ENCODE data around the gene SH3GLB1. TPM values are rescaled to one million over a fixed set of nuclear protein-coding genes. Genes with fewer than 3 reads are reported as not detected.

SH3GLB1 gene
- total RNA-seq, 2 experiments from 2014 or later: 46.1 to 47.3 TPM

DNA sequence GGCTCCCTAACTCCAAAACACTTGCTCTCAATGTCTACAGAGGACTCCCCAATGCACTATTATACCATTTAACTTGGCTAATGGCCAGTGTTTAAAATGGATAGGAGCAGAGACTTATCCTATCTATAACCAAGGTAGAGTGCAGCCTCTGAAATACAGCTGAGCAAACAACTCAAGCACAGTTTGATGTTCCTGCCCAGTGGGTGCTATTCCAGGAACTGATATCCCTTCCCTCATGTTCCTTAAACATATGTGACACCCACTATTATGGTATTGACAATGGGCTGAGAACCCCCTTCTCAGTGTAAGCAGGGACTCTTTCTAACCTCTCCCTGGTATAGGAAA, 51.7 kb downstream of the SH3GLB1 start:
- ChIA-PET CTCF (no interaction called here), POLR2A (no interaction called here)
- Mint-ChIP-seq H3K36me3 (ENCODE audit: low read depth) (no peaks in the 10 kb centered on the region), H3K27me3 (peaks cover 6% of the 10 kb centered on the region), H3K4me1 (ENCODE audit: low read depth) (no peaks in the 10 kb centered on the region), H3K27ac (no peak overlapping the region), H3K4me3 (no peak overlapping the region), H3K9me3 (peaks cover 5% of the 10 kb centered on the region)
- ATAC-seq (no peak), DNase-seq (no peak)
- intact Hi-C loops (cut with micrococcal nuclease): no loop called here
- TF ChIP-seq, protein P1, sequence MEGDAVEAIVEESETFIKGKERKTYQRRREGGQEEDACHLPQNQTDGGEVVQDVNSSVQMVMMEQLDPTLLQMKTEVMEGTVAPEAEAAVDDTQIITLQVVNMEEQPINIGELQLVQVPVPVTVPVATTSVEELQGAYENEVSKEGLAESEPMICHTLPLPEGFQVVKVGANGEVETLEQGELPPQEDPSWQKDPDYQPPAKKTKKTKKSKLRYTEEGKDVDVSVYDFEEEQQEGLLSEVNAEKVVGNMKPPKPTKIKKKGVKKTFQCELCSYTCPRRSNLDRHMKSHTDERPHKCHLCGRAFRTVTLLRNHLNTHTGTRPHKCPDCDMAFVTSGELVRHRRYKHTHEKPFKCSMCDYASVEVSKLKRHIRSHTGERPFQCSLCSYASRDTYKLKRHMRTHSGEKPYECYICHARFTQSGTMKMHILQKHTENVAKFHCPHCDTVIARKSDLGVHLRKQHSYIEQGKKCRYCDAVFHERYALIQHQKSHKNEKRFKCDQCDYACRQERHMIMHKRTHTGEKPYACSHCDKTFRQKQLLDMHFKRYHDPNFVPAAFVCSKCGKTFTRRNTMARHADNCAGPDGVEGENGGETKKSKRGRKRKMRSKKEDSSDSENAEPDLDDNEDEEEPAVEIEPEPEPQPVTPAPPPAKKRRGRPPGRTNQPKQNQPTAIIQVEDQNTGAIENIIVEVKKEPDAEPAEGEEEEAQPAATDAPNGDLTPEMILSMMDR (IDR thresholded peaks at IDR 0.05): no peak

DNA sequence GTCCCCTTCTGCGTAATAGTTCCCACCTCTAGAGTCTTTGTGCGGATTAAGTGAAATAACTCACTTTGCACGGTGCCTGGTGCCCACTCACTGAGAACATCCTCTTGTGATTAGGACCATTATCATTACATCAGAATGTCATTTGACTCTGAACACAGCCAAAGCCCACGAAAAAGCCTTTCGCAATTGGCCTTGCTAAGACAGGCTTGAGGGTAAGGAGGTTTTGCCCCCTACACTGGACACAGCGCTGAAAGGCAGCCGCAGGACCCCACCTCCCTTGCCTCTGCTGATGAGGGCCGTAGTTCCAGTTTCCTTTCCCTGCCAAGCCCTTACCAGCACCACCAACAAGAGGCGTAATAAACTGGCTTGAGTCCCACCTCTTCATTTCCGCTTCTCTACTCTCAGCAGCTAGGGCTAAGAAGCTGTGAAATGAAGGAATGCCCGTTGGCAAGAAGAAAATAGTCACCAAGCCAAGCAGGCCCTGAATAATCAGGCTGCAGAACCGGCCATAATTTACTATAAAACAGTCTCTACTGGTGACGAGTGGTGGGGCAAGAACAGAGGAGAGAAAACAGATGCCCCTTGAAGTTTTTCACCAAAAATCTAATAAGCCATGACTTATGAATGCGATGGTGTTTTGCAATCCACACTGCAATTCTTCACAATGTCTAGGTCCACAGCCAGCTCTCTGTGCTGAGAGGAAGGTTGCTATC, 53.1 kb downstream of the SH3GLB1 start:
- CTCF ChIA-PET: interaction anchor here (0.8 kb wide), 2 partner anchors 16 to 327 kb away, joined by 3 read pairs; no protein-coding TSS in a partner anchor
- POLR2A ChIA-PET: no interaction called here
- H3K36me3 Mint-ChIP-seq (ENCODE audit: low read depth): no peaks in the 10 kb centered on the region
- H3K27ac Mint-ChIP-seq: no peak overlapping the region
- H3K27me3 Mint-ChIP-seq: peaks cover 6% of the 10 kb centered on the region
- TF ChIP-seq, protein P1 (IDR thresholded peaks at IDR 0.05): no peak
- no peak for DNase-seq
- no peak for ATAC-seq
- no peaks in the 10 kb centered on the region for H3K4me1 Mint-ChIP-seq (ENCODE audit: low read depth)
- intact Hi-C loops (cut with micrococcal nuclease): no loop called here
- no peak overlapping the region for H3K4me3 Mint-ChIP-seq
- H3K9me3 Mint-ChIP-seq: peaks cover 5% of the 10 kb centered on the region

DNA sequence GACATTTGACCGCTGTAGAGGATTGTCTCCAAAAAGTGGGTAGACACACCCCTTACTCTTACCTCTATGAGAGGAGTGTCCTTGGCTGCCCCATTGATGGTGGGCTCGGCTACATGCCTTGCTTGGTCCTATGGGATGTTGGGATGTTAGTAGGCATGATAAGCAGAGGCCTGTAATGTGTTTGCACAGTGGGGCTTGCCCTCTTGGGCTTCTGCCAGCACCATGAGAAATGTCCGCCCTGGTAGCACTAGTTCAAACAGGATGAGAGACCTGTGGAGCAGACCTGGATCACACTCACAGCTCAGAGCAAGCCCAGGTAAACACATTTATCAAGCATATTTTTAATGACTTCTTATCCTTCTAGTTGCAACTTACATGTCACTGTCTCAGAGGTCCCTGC, 54.2 kb downstream of the SH3GLB1 start:
- DNase-seq: no peak
- ChIA-PET POLR2A (no interaction called here), CTCF (no interaction called here)
- no peak for ATAC-seq
- Mint-ChIP-seq H3K27ac (no peak overlapping the region), H3K9me3 (peaks cover 5% of the 10 kb centered on the region), H3K36me3 (ENCODE audit: low read depth) (no peaks in the 10 kb centered on the region), H3K27me3 (peaks cover 7% of the 10 kb centered on the region), H3K4me1 (ENCODE audit: low read depth) (no peaks in the 10 kb centered on the region), H3K4me3 (no peak overlapping the region)
- TF ChIP-seq, protein P1 (IDR thresholded peaks at IDR 0.05): no peak
- intact Hi-C loops (cut with micrococcal nuclease): no loop called here

DNA sequence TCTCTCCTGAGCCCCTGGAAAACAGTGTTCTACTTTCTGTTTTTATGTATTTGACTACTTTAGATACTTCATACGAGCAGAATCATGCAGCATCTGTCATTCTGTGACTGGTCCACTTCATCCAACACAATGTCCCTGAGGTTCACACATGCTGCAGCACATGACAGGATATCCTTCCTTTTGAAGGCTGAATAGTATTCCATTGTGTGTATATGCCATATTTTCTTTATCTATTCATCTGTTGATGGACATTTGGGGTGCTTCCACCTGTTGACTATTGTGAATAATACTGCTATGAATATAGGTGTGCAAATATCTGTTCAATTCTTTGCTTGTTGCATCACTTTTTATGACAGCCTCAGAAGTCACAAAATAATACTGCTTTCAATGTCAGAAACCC, 55.8 kb downstream of the SH3GLB1 start:
- peaks cover 7% of the 10 kb centered on the region for H3K27me3 Mint-ChIP-seq
- TF ChIP-seq, protein P1 (IDR thresholded peaks at IDR 0.05): no peak
- no peak for ATAC-seq
- no peaks in the 10 kb centered on the region for H3K4me1 Mint-ChIP-seq (ENCODE audit: low read depth)
- no peak overlapping the region for H3K27ac Mint-ChIP-seq
- DNase-seq: no peak
- CTCF ChIA-PET: no interaction called here
- intact Hi-C loops (cut with micrococcal nuclease): loop anchor here (10.0 kb wide), 1 partner anchor 55 kb away; the partner anchor contains the start of gene SH3GLB1
- POLR2A ChIA-PET: no interaction called here
- no peak overlapping the region for H3K4me3 Mint-ChIP-seq
- peaks cover 5% of the 10 kb centered on the region for H3K9me3 Mint-ChIP-seq
- no peaks in the 10 kb centered on the region for H3K36me3 Mint-ChIP-seq (ENCODE audit: low read depth)

DNA sequence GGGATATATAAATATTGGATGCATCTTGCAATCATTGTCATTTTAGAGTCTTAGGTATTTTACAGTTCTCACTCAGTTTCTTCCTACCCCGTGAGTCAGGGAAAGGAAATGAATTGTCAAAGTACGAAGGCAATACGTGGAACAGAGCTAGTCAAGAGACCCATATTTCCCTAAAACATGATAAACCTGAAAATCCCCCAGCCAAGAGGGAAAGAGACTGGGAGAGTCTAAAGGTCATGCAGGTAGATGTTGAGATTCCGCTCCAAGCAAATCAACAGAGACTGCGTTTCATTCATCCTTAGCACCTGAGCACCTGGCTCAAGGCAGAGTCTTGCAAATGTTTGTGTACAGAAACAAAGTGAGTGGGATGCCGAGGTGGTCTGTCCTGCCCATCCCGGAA, 58.0 kb downstream of the SH3GLB1 start:
- Mint-ChIP-seq H3K27ac (no peak overlapping the region), H3K36me3 (ENCODE audit: low read depth) (no peaks in the 10 kb centered on the region), H3K27me3 (peaks cover 3% of the 10 kb centered on the region), H3K4me1 (ENCODE audit: low read depth) (no peaks in the 10 kb centered on the region), H3K4me3 (no peak overlapping the region), H3K9me3 (peaks cover 10% of the 10 kb centered on the region)
- intact Hi-C loops (cut with micrococcal nuclease): loop anchor here (10.0 kb wide), 1 partner anchor 58 kb away; the partner anchor contains the start of gene SH3GLB1
- TF ChIP-seq, protein P1 (IDR thresholded peaks at IDR 0.05): no peak
- DNase-seq (no peak), ATAC-seq (no peak)
- ChIA-PET CTCF (no interaction called here), POLR2A (no interaction called here)
